Upper lobe of left lung (tissue), 6 donors: ENCODE measurements around the gene VIT. TPM values are rescaled to one million over a fixed set of nuclear protein-coding genes. Genes with fewer than 3 reads are reported as not detected.

Experiments
- ATAC-seq, 2 donors: fragments of 200-7000 bp; cut with Tn5 transposase; one replicate each; pipeline ENCODE4 v1.9.1; 2022; ENCODE audit warnings: mild to moderate bottlenecking in 2 of 2, moderate library complexity in 2 of 2; ENCODE audit not compliant: low FRiP score in 2 of 2
- DNase-seq, 2 donors: peaks; one replicate each; pipeline ENCODE4 v3.0.0-alpha.2; 2019 to 2020
- H3K27ac ChIP-seq, 4 donors: fragments of 200-600 bp; sonication (generic); one replicate each; pipeline ENCODE4 v1.5.1; 2016 to 2019
- H3K27me3 ChIP-seq, 4 donors: fragments of 200-600 bp; sonication (generic); one replicate each; pipeline ENCODE4 v1.5.1; 2017 to 2019
- H3K36me3 ChIP-seq, 4 donors: fragments of 200-600 bp; sonication (generic); one replicate each; pipeline ENCODE4 v1.5.1; 2016 to 2019
- H3K4me1 ChIP-seq, 4 donors: fragments of 200-600 bp; sonication (generic); one replicate each; pipeline ENCODE4 v1.5.1; 2018 to 2019
- H3K4me3 ChIP-seq, 4 donors: fragments of 200-600 bp; sonication (generic); one replicate each; pipeline ENCODE4 v1.5.1; 2017 to 2019; ENCODE audit warnings: mild to moderate bottlenecking in 2 of 4, moderate library complexity in 1 of 4
- H3K9me3 ChIP-seq, 4 donors: fragments of 200-600 bp; sonication (generic); one replicate each; pipeline ENCODE4 v1.5.1; 2018 to 2019
- EP300 ChIP-seq, 4 donors: sonication (generic); formaldehyde crosslinking; IDR thresholded peaks; one replicate each; pipeline ENCODE4 v1.5.1; 2017; ENCODE audit warnings: antibody characterized with exemption in 4 of 4, control low read depth in 2 of 4
- POLR2A ChIP-seq, 4 donors: fragments of 450-650 bp; IDR thresholded peaks; one replicate each; pipeline ENCODE4 v1.5.1; 2016 to 2017; ENCODE audit warnings: antibody characterized with exemption in 4 of 4, mild to moderate bottlenecking in 2 of 4
- POLR2AphosphoS5 ChIP-seq, 2 donors: sonication (generic); formaldehyde crosslinking; IDR thresholded peaks; one replicate each; pipeline ENCODE4 v1.5.1; 2017; ENCODE audit warnings: antibody characterized with exemption in 2 of 2
- WGBS, 2 donors: methylation state at CpG; one replicate each; pipeline ENCODE4 v1.1.5; 2017 to 2018; 5-methylcytosine and 5-hydroxymethylcytosine counted together
- total RNA-seq, 6 donors: library from RNA; depleted of rRNA in 4 of 6; stranded (reverse); fragments of >200 nt in 4 of 6; gene quantifications; one replicate each; pipeline versions ENCODE4 v1.1.0 to v1.2.1, GENCODE V29; 2016 to 2021
- TF ChIP-seq, protein P1 (sequence below), 6 experiments: fragments of 450-650 bp in 4 of 6; fragments of 200-600 bp in 2 of 6; sonication (generic) in 2 of 6; IDR thresholded peaks; one replicate each; pipeline ENCODE4 v1.5.1; 2016 to 2019; ENCODE audit warnings: antibody characterized with exemption in 6 of 6
- donor health status: DM: no; HTN: no; CAD: no; lungs with moderate emphysema.
- donor health status: DM: no; HTN: yes; CAD: no; lungs with severe emphysema.

The VIT gene
- total RNA-seq, 6 donors from 2014 or later = 0.22 to 1.4 (median 0.54) TPM; not detected in 1

DNA sequence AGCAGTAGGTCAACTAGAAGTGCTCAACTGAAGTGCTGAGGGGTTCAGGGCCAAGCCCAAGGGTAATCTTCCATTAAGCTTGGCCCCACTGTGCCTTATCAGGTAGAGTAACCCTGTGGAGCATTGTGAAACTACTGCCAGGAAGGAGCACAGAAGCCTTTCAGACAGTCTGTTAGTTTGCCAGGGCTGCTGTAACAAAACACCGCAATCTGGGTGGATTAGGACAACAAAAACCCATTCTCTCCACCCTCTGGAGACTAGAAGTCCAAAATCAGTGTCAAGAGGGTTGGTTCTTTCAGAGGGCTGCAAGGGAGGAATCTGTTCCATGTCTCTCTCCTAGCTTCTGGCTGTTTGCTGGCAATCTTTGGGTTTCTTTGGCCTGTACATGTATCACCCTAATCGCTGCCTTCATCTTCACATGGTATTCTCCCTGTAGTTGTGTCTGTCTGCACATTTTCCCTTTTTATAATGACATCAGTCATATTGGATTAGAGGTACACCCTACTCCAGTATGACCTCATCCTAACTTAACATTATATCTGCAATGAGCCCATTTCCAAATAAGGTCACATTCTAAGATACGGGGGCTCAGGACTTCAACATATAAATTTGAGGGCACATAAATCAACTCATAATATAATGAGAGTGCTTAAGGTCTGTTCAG, 21.2 kb downstream of the VIT start:
- H3K27me3 ChIP-seq = no peaks in the 10 kb centered on the region
- TF ChIP-seq POLR2AphosphoS5 (IDR thresholded peaks at IDR 0.05) (no peak), EP300 (IDR thresholded peaks at IDR 0.05) (no peak)
- TF ChIP-seq, protein P1, sequence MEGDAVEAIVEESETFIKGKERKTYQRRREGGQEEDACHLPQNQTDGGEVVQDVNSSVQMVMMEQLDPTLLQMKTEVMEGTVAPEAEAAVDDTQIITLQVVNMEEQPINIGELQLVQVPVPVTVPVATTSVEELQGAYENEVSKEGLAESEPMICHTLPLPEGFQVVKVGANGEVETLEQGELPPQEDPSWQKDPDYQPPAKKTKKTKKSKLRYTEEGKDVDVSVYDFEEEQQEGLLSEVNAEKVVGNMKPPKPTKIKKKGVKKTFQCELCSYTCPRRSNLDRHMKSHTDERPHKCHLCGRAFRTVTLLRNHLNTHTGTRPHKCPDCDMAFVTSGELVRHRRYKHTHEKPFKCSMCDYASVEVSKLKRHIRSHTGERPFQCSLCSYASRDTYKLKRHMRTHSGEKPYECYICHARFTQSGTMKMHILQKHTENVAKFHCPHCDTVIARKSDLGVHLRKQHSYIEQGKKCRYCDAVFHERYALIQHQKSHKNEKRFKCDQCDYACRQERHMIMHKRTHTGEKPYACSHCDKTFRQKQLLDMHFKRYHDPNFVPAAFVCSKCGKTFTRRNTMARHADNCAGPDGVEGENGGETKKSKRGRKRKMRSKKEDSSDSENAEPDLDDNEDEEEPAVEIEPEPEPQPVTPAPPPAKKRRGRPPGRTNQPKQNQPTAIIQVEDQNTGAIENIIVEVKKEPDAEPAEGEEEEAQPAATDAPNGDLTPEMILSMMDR (IDR thresholded peaks at IDR 0.05) = no peak
- H3K9me3 ChIP-seq = peaks cover 0 to 6% (median 0%) of the 10 kb centered on the region in 4 donors
- no peak overlapping the region for H3K4me3 ChIP-seq
- H3K36me3 ChIP-seq = no peaks in the 10 kb centered on the region
- H3K27ac ChIP-seq = no peak overlapping the region
- DNase-seq (no peak), ATAC-seq (peak in 1 of 2 donors; percentile 50)
- 96 to 100% methylated on average over 3 of the region's 3 CpGs for WGBS, 2 donors
- no peaks in the 10 kb centered on the region for H3K4me1 ChIP-seq

DNA sequence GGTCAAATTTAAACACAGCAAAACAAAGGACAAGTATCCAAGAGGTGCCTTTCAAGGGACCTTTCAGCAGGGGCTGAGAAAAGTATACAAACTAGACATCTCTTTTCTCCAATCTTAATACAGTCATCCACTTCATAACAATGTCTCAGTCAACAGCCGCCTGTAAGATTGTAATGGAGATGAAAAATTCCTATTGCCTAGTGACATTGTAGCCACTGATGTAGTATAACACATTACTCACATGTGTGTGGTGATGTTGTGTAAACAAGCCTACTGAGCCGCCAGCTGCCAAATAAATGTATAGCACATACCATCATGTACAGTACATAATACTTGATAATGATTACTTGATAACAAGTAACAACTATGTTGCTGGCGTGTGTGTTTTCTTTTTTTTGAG, 31.0 kb downstream of the VIT start:
- H3K9me3 ChIP-seq = peaks cover 0 to 6% (median 2%) of the 10 kb centered on the region in 4 donors
- WGBS, 2 donors = 87 to 88% methylated on average over 3 of the region's 3 CpGs

DNA sequence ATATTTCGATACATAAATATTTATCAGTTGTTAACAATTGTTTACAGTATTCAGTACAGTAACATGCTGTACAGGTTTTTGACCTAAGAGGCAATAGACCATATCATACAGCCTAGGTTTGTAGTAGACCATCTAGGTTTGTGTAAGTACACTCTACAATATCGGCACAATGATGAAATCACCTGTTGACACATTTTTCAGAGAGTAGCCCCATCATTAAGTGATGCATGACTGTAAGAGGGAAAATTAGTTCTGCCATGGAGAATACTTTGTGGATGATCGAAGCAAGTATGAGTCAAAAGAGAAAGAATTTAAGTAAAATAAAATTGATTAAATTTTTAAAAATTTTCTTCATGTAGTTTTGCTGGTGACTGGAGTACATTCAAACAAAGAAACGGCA, 32.6 kb downstream of the VIT start:
- no peak overlapping the region for H3K27ac ChIP-seq
- H3K4me3 ChIP-seq = no peak overlapping the region
- no peak for DNase-seq
- WGBS, 2 donors = 60 to 80% methylated on average over 4 of the region's 4 CpGs
- no peaks in the 10 kb centered on the region for H3K36me3 ChIP-seq
- H3K9me3 ChIP-seq = peaks cover 0 to 6% (median 2%) of the 10 kb centered on the region in 4 donors
- TF ChIP-seq EP300 (IDR thresholded peaks at IDR 0.05) (no peak), POLR2A (IDR thresholded peaks at IDR 0.05) (no peak), POLR2AphosphoS5 (IDR thresholded peaks at IDR 0.05) (no peak)
- TF ChIP-seq, protein P1 (IDR thresholded peaks at IDR 0.05) = no peak
- no peak for ATAC-seq
- peaks cover 0 to 3% (median 0%) of the 10 kb centered on the region in 4 donors for H3K4me1 ChIP-seq
- no peaks in the 10 kb centered on the region for H3K27me3 ChIP-seq

More for the DNA sequence above, 31.0 kb downstream of the VIT start:
- Histone ChIP-seq H3K4me3 (no peak overlapping the region), H3K36me3 (no peaks in the 10 kb centered on the region), H3K27me3 (no peaks in the 10 kb centered on the region), H3K4me1 (peaks cover 0 to 3% (median 0%) of the 10 kb centered on the region in 4 donors), H3K27ac (no peak overlapping the region)
- DNase-seq (no peak), ATAC-seq (no peak)
- TF ChIP-seq, protein P1 (IDR thresholded peaks at IDR 0.05) = no peak
- TF ChIP-seq POLR2A (IDR thresholded peaks at IDR 0.05) = no peak
- no peak for TF ChIP-seq EP300 (IDR thresholded peaks at IDR 0.05)
- TF ChIP-seq POLR2AphosphoS5 (IDR thresholded peaks at IDR 0.05) = no peak

DNA sequence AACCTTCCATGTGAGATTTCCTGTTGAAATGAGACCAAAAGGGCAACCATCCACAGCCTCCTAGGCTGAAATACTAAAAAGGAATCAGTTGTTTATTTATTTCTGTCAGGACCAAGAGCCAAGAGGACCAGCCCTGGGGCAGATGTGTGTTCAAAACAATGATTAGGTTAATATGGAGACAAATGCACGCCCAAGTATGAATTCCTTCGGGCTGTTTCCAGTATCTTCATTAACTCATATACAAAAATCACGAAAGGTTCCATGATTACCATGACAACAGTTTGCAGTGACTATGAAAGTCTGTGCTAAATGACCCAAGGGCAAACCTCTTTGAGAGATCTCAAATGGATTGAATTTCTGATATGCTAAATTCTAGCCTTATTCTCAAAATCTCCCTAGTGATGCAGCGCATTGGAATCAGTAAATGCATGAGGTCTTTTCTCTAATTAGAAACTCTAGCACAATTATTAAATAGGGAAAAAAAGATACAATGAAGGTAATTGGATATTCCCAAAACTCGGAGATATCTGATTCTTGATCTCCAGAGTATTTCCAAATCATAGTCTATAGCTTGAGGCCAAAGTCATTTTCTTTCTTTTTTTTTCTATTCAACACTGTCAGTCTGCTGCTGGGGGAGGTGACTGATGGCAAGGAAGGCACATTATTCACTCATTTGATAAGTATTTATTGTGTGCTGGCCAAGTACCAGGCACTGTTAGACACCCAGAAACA, 35.6 kb downstream of the VIT start:
- TF ChIP-seq POLR2AphosphoS5 (IDR thresholded peaks at IDR 0.05) = no peak
- TF ChIP-seq POLR2A (IDR thresholded peaks at IDR 0.05) = no peak
- TF ChIP-seq EP300 (IDR thresholded peaks at IDR 0.05) = no peak
- TF ChIP-seq, protein P1 (IDR thresholded peaks at IDR 0.05) = no peak
- WGBS, 2 donors = 46 to 59% methylated on average over 5 of the region's 5 CpGs
- DNase-seq = no peak

More for the DNA sequence above, 35.6 kb downstream of the VIT start:
- ATAC-seq = peak in 1 of 2 donors; percentile 52
- Histone ChIP-seq H3K27me3 (no peaks in the 10 kb centered on the region), H3K4me3 (no peak overlapping the region), H3K9me3 (peaks cover 0 to 6% (median 2%) of the 10 kb centered on the region in 4 donors), H3K27ac (no peak overlapping the region), H3K36me3 (no peaks in the 10 kb centered on the region), H3K4me1 (peaks cover 0 to 3% (median 0%) of the 10 kb centered on the region in 4 donors)
